Effector memory CD4-positive, alpha-beta T cell (primary cell): ENCODE measurements around the gene CCDC85C.

ENCODE experiments used
- DNase-seq, 3 donors: peaks; one replicate each; pipeline ENCODE4 v3.0.0-alpha.2; 2020
- H3K27ac ChIP-seq: 2 replicates; pipeline ENCODE4 v1.7.0; 2013; ENCODE audit warnings: mild to moderate bottlenecking, low read length, moderate library complexity; ENCODE audit not compliant: insufficient read depth, poor library complexity, severe bottlenecking
- H3K27me3 ChIP-seq: replicated peaks from 2 replicates; pipeline ENCODE4 v1.7.0; 2013; ENCODE audit warnings: mild to moderate bottlenecking, low read length; ENCODE audit not compliant: insufficient read depth, control insufficient read depth, poor library complexity, severe bottlenecking
- H3K36me3 ChIP-seq: 2 replicates; pipeline ENCODE4 v1.7.0; 2013; ENCODE audit warnings: mild to moderate bottlenecking, low read length, moderate library complexity; ENCODE audit not compliant: control insufficient read depth, insufficient read depth
- H3K4me1 ChIP-seq: 2 replicates; pipeline ENCODE4 v1.7.0; 2013; ENCODE audit warnings: low read length, mild to moderate bottlenecking; ENCODE audit not compliant: control insufficient read depth, insufficient read depth, poor library complexity, severe bottlenecking
- H3K4me3 ChIP-seq: 2 replicates; pipeline ENCODE4 v1.7.0; 2013; ENCODE audit warnings: low read length, low read depth, mild to moderate bottlenecking; ENCODE audit not compliant: insufficient read depth, poor library complexity, severe bottlenecking
- H3K9me3 ChIP-seq: 2 replicates; pipeline ENCODE4 v1.7.0; 2013; ENCODE audit warnings: mild to moderate bottlenecking, low read length, moderate library complexity; ENCODE audit not compliant: control insufficient read depth

The CCDC85C gene

DNA sequence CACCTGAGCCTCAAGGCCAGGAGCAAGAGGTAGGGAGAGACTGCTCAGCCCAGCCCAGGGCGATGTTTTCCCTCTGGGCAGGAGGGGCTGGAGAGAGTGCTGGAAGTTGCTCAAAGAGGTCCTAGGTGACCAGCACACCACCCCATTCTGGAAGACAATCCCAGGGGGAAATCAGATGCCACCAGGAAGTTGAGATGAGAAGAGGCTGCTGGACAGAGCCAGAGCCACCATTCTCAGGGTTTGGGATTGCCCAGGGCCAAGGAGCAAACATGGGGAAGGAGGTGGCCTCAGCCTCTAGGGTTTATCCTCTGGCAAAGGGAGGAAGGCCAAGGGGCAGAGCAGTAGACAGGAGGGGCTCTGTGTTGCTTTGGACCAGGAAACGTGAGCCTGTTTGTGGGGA is 11.6 kb downstream of the CCDC85C start:
- peaks cover 5% of the 10 kb centered on the region for H3K4me1 ChIP-seq
- H3K27me3 ChIP-seq: no peaks in the 10 kb centered on the region
- H3K36me3 ChIP-seq: no peaks in the 10 kb centered on the region
- no peak overlapping the region for H3K27ac ChIP-seq
- no peak for DNase-seq
- no peaks in the 10 kb centered on the region for H3K9me3 ChIP-seq
- H3K4me3 ChIP-seq: no peak overlapping the region

DNA sequence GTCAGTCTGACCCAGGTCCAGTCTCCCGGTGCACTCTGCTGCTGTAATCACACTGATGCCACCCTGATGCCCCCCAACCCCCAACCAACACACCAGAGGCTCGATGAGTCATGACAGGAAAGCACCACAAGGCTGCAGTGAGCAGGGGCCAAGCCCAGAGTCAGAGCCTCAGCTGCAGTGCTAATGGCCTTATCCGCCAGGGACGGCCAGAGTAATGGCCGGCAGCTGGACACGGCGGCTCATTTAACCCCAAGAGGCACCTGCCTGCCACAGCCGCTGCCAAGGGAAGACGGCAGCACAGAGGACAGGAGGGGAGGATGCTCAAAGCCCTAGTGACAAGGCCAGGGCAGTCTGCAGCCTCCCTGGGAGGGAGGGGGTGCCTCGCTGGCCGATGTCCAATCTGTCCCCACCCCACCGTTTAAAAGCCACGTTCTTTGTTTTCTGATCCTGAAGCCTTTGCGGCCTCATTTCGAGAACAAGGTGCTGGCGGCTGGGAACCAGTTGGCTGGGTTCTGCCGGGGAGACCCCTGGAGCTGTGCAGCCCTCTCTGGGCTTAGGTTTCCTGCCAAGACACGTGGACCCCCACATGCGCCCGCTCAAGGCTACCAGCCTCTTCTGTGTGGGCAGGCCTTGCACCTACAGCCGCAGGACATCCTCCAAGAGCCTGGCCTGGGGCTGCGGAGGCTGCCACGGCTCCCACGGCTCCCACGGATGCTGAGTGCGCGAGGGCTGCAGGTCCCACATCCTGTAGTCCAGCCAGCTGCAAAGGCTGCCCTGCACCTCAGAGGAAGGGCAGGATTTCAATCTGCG is 13.1 kb downstream of the CCDC85C start:
- H3K36me3 ChIP-seq: no peaks in the 10 kb centered on the region
- H3K4me3 ChIP-seq: no peak overlapping the region
- H3K27ac ChIP-seq: no peak overlapping the region
- H3K4me1 ChIP-seq: peaks cover 5% of the 10 kb centered on the region
- no peaks in the 10 kb centered on the region for H3K9me3 ChIP-seq
- no peak for DNase-seq
- no peaks in the 10 kb centered on the region for H3K27me3 ChIP-seq

DNA sequence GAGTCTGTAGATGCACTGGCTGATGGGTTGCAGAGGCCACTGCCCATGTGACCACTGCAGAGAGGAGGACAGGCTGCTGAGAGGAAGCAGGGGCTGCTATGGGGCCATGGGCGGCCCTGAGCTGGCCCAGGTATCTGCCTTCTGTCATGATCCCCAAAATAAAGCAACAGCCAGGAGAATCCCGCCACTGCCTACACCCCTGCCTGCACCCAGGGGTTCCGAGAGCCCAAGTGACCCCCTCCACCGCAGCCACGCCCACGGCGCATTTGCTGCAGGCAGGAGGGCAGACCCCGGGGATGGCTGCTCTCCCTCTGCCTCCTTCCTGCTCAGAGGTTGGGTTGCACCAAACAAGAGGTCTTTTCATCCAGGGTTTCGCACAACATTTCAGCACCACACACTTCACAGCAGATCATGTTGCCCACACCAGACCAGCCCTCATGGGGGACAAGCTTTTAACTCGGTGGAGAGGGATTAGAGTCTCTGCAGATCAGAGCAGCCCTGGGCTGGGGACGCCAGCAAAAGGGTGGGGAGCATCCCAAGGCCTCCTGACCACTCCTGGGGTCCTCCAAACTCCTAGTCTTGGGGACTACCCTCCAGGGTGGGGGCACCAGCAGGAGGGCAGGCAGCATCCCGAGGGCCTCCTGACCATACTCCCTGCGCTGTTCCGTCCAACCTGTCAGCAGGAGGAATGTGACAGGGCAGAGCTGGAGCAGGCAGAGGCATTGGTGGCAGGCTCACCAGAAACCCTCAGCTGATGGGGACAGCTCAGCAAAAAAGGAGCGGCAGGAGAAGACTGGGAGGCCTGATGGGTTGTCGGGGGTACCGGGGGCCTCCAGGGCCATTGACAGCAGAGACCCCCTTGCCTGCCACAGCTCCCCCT is 14.1 kb downstream of the CCDC85C start:
- H3K27ac ChIP-seq: no peak overlapping the region
- no peaks in the 10 kb centered on the region for H3K27me3 ChIP-seq
- no peak for DNase-seq
- no peak overlapping the region for H3K4me3 ChIP-seq
- no peaks in the 10 kb centered on the region for H3K36me3 ChIP-seq
- H3K9me3 ChIP-seq: no peaks in the 10 kb centered on the region
- H3K4me1 ChIP-seq: peaks cover 4% of the 10 kb centered on the region

DNA sequence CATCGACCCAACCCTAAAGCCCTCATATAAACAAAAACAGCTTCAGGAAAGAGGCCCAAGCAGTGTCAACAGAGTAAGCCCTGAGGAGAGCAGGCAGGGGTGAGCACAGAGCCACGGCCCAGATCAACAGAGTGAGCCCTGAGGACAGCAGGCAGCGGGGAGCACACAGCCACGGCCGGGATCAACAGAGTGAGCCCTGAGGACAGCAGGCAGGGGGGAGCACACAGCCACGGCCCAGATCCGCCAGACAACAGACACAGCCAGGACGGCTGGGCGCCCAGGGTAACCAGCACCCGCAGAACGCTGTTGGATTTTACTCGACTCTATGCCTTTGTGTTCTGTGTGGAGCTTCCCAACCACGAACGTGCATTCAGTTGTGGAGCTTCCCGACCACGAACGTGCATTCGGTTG is 15.0 kb downstream of the CCDC85C start:
- H3K4me1 ChIP-seq: no peaks in the 10 kb centered on the region
- no peak overlapping the region for H3K4me3 ChIP-seq
- H3K36me3 ChIP-seq: no peaks in the 10 kb centered on the region

DNA sequence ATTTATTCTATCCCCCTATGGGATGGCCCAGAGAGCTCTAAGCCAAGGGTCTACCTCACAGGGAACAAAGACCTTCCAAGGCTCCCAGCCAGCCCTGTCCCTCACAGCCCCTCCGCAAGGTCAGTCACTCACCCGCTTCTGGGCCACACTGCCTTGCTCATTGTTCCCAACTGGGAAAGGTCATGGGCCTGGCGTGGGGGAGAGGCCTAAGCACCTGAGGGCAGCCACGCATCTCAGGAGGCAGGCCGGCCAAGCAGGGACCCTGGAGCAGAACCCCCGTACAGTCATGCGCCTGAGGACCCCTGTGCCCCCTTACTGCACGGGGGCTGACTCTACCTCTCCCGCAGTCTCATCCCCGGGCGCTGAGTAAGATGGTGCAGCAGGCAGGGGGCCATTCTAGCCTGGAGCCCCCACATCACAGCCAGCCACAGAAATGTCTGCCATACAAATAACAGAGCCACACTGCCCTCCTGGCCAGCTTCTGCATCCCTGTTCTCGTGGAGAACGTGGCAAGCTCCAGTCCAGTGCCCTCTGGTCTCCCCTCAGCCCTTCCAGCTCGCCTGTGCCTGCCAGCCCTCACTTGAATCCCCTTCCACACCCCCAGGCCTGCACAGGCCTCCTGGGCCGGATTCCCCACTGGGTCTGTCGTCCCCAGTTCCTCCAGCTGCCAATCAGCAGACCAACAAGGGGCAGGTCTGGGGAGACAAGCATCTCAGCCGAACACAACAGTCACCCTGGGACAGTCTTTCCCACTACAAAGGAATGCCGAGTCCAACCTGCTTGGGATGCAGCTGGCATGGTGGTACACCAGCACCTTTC is 16.3 kb downstream of the CCDC85C start:
- Histone ChIP-seq H3K36me3 (no peaks in the 10 kb centered on the region), H3K4me3 (no peak overlapping the region), H3K9me3 (no peaks in the 10 kb centered on the region), H3K4me1 (no peaks in the 10 kb centered on the region), H3K27ac (no peak overlapping the region), H3K27me3 (no peaks in the 10 kb centered on the region)
- DNase-seq: no peak

More for the DNA sequence above, 15.0 kb downstream of the CCDC85C start:
- Histone ChIP-seq H3K9me3 (no peaks in the 10 kb centered on the region), H3K27me3 (no peaks in the 10 kb centered on the region), H3K27ac (no peak overlapping the region)
- DNase-seq: no peak

DNA sequence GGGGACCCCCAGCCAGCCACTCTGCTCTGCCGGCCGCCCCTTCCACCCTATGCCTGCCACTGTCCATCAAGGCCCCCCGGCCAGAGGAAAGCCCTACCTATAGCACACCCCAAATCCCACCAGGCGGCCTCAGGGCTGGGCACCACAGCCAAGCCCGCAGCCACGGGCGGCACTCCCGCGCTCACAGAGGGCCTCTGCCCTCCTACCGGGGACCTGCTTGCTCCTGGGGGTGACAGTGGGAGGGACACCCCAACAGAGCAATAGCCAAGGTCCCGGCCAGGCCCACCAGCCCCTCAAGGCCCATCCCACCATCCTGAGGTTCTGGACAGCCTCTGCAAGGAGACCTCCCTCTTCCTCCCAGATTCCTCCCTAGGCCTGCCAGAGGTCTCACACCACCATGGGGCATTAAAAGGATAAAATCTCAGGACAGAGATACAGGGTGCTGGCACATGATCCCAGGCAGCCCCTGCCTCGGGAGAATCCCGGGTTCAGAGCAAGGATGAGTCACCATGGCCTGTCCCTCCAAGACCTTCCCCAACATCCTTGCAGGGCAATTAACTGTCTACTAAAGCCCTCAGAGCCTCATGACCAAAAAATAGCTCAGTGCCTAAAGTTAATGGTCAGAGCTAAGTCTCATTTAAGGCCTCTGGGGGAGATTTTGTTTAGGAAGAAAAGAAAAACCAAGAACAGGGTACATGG is 17.1 kb downstream of the CCDC85C start:
- H3K27ac ChIP-seq: no peak overlapping the region
- H3K27me3 ChIP-seq: no peaks in the 10 kb centered on the region
- no peaks in the 10 kb centered on the region for H3K9me3 ChIP-seq
- no peaks in the 10 kb centered on the region for H3K4me1 ChIP-seq
- no peak for DNase-seq
- no peaks in the 10 kb centered on the region for H3K36me3 ChIP-seq
- H3K4me3 ChIP-seq: no peak overlapping the region

DNA sequence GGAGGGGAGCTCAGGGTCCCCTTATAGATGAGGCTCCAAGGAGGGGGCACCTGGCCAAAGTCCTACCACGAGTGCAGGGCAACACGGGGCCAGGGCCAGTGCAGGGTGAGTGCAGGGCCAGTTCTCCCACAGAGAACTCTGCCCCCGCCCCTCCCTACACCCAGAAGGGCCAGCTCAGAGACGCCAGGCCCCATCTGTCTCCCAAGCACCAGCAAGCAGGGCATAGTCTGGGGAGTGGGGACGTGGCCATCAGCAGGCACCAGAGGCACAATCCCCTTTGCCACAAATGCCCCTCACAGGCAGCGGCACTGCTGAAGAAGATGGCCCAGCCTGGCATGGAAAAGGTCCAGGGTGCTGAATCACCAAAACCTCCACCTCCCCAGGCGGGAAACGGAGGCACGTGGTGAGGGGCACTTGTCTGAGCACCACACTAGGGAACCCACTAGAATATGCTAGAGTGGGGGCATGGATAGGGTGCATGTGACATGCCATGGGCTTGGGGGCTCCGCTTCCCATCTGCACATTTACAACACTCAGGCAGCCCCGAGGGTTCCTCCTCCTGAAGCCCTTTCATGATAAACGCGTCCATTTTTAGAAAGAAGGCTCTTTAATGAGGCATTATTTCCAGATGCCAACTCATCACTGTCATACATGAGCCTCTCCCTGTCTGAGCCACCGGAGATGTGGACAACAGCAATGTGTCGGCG is 17.8 kb downstream of the CCDC85C start:
- Histone ChIP-seq H3K36me3 (no peaks in the 10 kb centered on the region), H3K4me3 (no peak overlapping the region), H3K9me3 (no peaks in the 10 kb centered on the region), H3K27ac (no peak overlapping the region), H3K27me3 (no peaks in the 10 kb centered on the region), H3K4me1 (no peaks in the 10 kb centered on the region)
- DNase-seq: no peak

DNA sequence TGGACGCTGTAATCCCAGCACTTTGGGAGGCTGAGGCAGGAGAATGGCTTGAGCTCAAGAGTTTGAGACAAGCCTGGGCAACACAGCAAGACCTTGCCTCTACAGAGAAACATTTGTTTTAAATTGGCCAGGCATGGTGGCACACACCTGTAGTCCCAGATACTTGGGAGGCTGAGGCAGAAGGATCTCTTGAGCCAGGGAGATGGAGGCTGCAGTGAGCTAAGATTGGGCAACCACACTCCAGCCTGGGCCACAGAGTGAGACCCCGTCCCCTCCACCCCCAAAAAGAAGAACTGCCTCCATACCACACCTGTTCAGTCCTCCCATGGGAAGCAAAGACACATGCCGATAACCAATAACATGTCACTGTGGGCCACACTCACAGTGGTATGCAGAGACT is 19.2 kb downstream of the CCDC85C start:
- no peaks in the 10 kb centered on the region for H3K27me3 ChIP-seq
- H3K27ac ChIP-seq: no peak overlapping the region
- DNase-seq: no peak
- no peaks in the 10 kb centered on the region for H3K36me3 ChIP-seq
- no peak overlapping the region for H3K4me3 ChIP-seq
- H3K9me3 ChIP-seq: no peaks in the 10 kb centered on the region
- no peaks in the 10 kb centered on the region for H3K4me1 ChIP-seq

DNA sequence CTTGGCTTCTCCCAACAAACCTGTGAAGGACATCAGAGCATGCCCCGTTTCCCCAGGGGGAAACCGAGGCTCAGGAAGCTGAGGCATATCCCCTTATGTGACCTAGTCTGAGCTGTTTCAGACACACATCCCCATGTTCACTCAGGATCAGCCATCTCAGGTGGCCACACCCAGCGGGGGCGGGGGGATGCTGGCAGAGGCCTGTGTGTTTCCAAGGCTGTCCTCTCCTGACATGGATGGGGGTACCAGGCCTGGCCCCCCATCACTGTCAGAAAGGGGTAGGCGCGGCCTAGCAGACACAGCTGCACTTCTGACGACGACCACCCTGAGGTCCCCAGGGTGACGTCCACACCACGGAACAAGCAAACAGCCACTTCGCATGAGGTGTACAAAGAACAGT is 22.1 kb downstream of the CCDC85C start:
- H3K27me3 ChIP-seq: no peaks in the 10 kb centered on the region
- no peak overlapping the region for H3K4me3 ChIP-seq
- no peak overlapping the region for H3K27ac ChIP-seq
- H3K9me3 ChIP-seq: no peaks in the 10 kb centered on the region
- H3K36me3 ChIP-seq: no peaks in the 10 kb centered on the region
- no peaks in the 10 kb centered on the region for H3K4me1 ChIP-seq
- DNase-seq: no peak
